SH-SY5Y (cell line): ENCODE results near the gene IFNA2.

Experiments used
- GATA2 ChIP-seq: IDR thresholded peaks from 2 replicates; pipeline ENCODE4 v1.6.1; 2011; ENCODE audit warnings: mild to moderate bottlenecking, low read depth, low read length
- GATA3 ChIP-seq: IDR thresholded peaks from 2 replicates; pipeline ENCODE4 v1.6.1; 2011; ENCODE audit warnings: low read depth, mild to moderate bottlenecking, low read length, moderate library complexity

GRCh38 chr9:21432672-21433425 lies 47.7 kb upstream of the IFNA2 start:
- TF ChIP-seq GATA2 (no peak), GATA3 (no peak)
